Neuronal stem cell (in vitro differentiated cells): Measurements from ENCODE around the gene FMN2.

Experiments used
- DNase-seq: peaks from one replicate; pipeline ENCODE4 v3.0.0-alpha.2; 2013; ENCODE audit warnings: low spot score
- H2AFZ ChIP-seq: one replicate; pipeline ENCODE4 v1.6.1; 2013; ENCODE audit warnings: mild to moderate bottlenecking, low read length, inconsistent platforms
- H2AK5ac ChIP-seq: 2 replicates; pipeline ENCODE4 v1.6.1; 2013; ENCODE audit warnings: low read depth, mild to moderate bottlenecking, inconsistent platforms, low read length, moderate library complexity, mixed read lengths
- H2BK120ac ChIP-seq: 2 replicates; pipeline ENCODE4 v1.6.1; 2013; ENCODE audit warnings: low read depth, mild to moderate bottlenecking, inconsistent platforms, low read length, moderate library complexity, mixed read lengths
- H2BK12ac ChIP-seq: one replicate; pipeline ENCODE4 v1.6.1; 2013; ENCODE audit warnings: low read length, inconsistent platforms
- H2BK15ac ChIP-seq: 2 replicates; pipeline ENCODE4 v1.6.1; 2013; ENCODE audit warnings: mild to moderate bottlenecking, low read length, inconsistent platforms, mixed read lengths
- H2BK5ac ChIP-seq: one replicate; pipeline ENCODE4 v1.6.1; 2013; ENCODE audit warnings: inconsistent platforms, mild to moderate bottlenecking, low read length, moderate library complexity
- H3K14ac ChIP-seq: one replicate; pipeline ENCODE4 v1.6.1; 2013; ENCODE audit warnings: low read length, inconsistent platforms
- H3K18ac ChIP-seq: 2 replicates; pipeline ENCODE4 v1.6.1; 2013; ENCODE audit warnings: low read length, inconsistent platforms
- H3K23ac ChIP-seq: 2 replicates; pipeline ENCODE4 v1.6.1; 2013; ENCODE audit warnings: low read depth, mild to moderate bottlenecking, mixed read lengths, low read length, inconsistent platforms; ENCODE audit not compliant: poor library complexity
- H3K27ac ChIP-seq: replicated peaks from 3 replicates; pipeline ENCODE4 v1.5.1; 2013; ENCODE audit warnings: low read length, inconsistent platforms
- H3K27me3 ChIP-seq, 3 experiments: 2 replicates each; pipeline ENCODE4 v1.6.1; 2013; ENCODE audit warnings: low read length in 3 of 3, mild to moderate bottlenecking in 2 of 3, inconsistent platforms in 1 of 3, low read depth in 1 of 3, mixed read lengths in 1 of 3, moderate library complexity in 1 of 3; ENCODE audit not compliant: control insufficient read depth in 3 of 3, insufficient read depth in 3 of 3
- H3K36me3 ChIP-seq, 2 donors: replicated peaks in 1 of 2; 2 replicates each; pipeline ENCODE4 v1.6.1; 2013; ENCODE audit warnings: low read length in 2 of 2; ENCODE audit not compliant: control insufficient read depth in 2 of 2, insufficient read depth in 2 of 2
- H3K4ac ChIP-seq: 2 replicates; pipeline ENCODE4 v1.6.1; 2013; ENCODE audit warnings: inconsistent platforms, mild to moderate bottlenecking, low read length, moderate library complexity
- H3K4me1 ChIP-seq, 2 donors: 1 replicate in 1 of 2; 2 replicates in 1 of 2; pipeline ENCODE4 v1.6.1; 2013; ENCODE audit warnings: low read length in 2 of 2, low read depth in 1 of 2; ENCODE audit not compliant: control insufficient read depth in 2 of 2, insufficient read depth in 1 of 2
- H3K4me2 ChIP-seq: one replicate; pipeline ENCODE4 v1.6.1; 2013; ENCODE audit warnings: mild to moderate bottlenecking, low read length, inconsistent platforms; ENCODE audit not compliant: insufficient read depth, poor library complexity, severe bottlenecking
- H3K4me3 ChIP-seq, 2 donors: 2 replicates each; pipeline ENCODE4 v1.5.1; 2013; ENCODE audit warnings: low read length in 2 of 2, mild to moderate bottlenecking in 2 of 2, inconsistent platforms in 1 of 2, moderate library complexity in 1 of 2
- H3K79me1 ChIP-seq: one replicate; pipeline ENCODE4 v1.6.1; 2013; ENCODE audit warnings: low read depth, mild to moderate bottlenecking, inconsistent platforms, low read length, moderate library complexity
- H3K9ac ChIP-seq: one replicate; pipeline ENCODE4 v1.6.1; 2013; ENCODE audit warnings: mild to moderate bottlenecking, low read depth, low read length, inconsistent platforms; ENCODE audit not compliant: poor library complexity
- H3K9me3 ChIP-seq, 2 donors: replicated peaks in 1 of 2; 2 replicates each; pipeline versions ENCODE3 to v1.6.1; 2013; ENCODE audit warnings: low read length in 2 of 2, mild to moderate bottlenecking in 2 of 2, inconsistent platforms in 1 of 2, low read depth in 1 of 2, mixed read lengths in 1 of 2, moderate library complexity in 1 of 2; ENCODE audit not compliant: control insufficient read depth in 2 of 2, insufficient read depth in 1 of 2
- H4K8ac ChIP-seq: one replicate; pipeline ENCODE4 v1.6.1; 2013; ENCODE audit warnings: low read depth, mild to moderate bottlenecking, inconsistent platforms, low read length, moderate library complexity
- H4K91ac ChIP-seq: one replicate; pipeline ENCODE4 v1.6.1; 2013; ENCODE audit warnings: low read length, low read depth, mild to moderate bottlenecking, inconsistent platforms; ENCODE audit not compliant: poor library complexity
- WGBS, 2 donors: extraction: QIAGEN DNeasy Blood & Tissue Kit; methylation state at CpG; one replicate each; pipeline ENCODE4 v1.1.7; 2013; ENCODE audit warnings: missing lambda C conversion rate in 2 of 2, mixed read lengths in 1 of 2; ENCODE audit not compliant: insufficient read length in 2 of 2, insufficient replicate concordance in 1 of 2; ENCODE audit errors: extremely low coverage in 2 of 2; 5-methylcytosine and 5-hydroxymethylcytosine counted together

Gene FMN2

DNA sequence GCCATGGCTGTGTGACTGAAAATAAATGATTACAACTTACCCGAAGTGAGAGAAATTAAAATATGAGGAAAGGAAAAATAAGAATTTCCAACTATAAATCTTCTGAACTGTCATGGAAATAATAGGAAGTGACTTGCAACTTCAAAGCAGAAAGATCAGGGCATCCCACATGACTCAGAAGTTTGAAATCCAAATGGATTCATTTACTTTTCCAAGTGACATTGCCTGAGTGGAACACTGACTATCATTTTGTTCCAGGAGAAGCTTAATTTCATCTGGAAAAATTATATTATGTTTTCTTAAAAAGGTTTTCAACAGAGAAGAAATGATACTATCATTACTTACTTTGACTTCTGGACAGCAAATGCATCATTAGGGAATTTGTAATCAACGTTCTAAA, 409.4 kb downstream of the FMN2 start:
- Histone ChIP-seq H3K9ac (no peak overlapping the region), H2BK15ac (no peak overlapping the region), H3K79me1 (no peaks in the 10 kb centered on the region), H3K18ac (no peak overlapping the region), H3K23ac (no peak overlapping the region), H3K4me1 (peaks cover 1 to 7% of the 10 kb centered on the region in 2 donors), H3K9me3 (no peaks in the 10 kb centered on the region), H3K36me3 (no peaks in the 10 kb centered on the region), H3K4me3 (no peak overlapping the region), H4K91ac (no peak overlapping the region), H3K4ac (no peak overlapping the region), H2BK5ac (no peak overlapping the region), H3K4me2 (no peak overlapping the region), H2BK120ac (no peak overlapping the region), H3K14ac (no peak overlapping the region), H3K27me3 (no peaks in the 10 kb centered on the region), H2BK12ac (no peak overlapping the region), H2AK5ac (no peak overlapping the region), H3K27ac (no peak overlapping the region), H2AFZ (no peak overlapping the region), H4K8ac (no peak overlapping the region)
- WGBS, 2 donors: no CpG with 5 or more reads among the region's 2 CpGs
- no peak for DNase-seq

- H3K4me1 ChIP-seq: peaks cover 1 to 7% of the 10 kb centered on the region in 2 donors
- no peak overlapping the region for H2AK5ac ChIP-seq
- no peak overlapping the region for H2BK12ac ChIP-seq
- H3K18ac ChIP-seq: no peak overlapping the region
- H3K9ac ChIP-seq: no peak overlapping the region
- no peak overlapping the region for H3K4ac ChIP-seq
- H4K91ac ChIP-seq: no peak overlapping the region
- no peaks in the 10 kb centered on the region for H3K27me3 ChIP-seq
- no peak overlapping the region for H3K14ac ChIP-seq
- H3K4me3 ChIP-seq: no peak overlapping the region
- no peak overlapping the region for H3K27ac ChIP-seq
- no peak overlapping the region for H2BK120ac ChIP-seq
- no peak overlapping the region for H3K23ac ChIP-seq
- no peaks in the 10 kb centered on the region for H3K79me1 ChIP-seq
- H3K4me2 ChIP-seq: no peak overlapping the region
- no peak for DNase-seq
- no peak overlapping the region for H2AFZ ChIP-seq
- no CpG with 5 or more reads among the region's 4 CpGs for whole genome bisulfite sequencing, 2 donors
- no peak overlapping the region for H2BK15ac ChIP-seq
- H4K8ac ChIP-seq: no peak overlapping the region
- no peak overlapping the region for H2BK5ac ChIP-seq
- H3K36me3 ChIP-seq: no peaks in the 10 kb centered on the region
- no peaks in the 10 kb centered on the region for H3K9me3 ChIP-seq
Measured at GRCh38 chr1:240503036-240503435, 411.4 kb downstream of the FMN2 start.

DNA sequence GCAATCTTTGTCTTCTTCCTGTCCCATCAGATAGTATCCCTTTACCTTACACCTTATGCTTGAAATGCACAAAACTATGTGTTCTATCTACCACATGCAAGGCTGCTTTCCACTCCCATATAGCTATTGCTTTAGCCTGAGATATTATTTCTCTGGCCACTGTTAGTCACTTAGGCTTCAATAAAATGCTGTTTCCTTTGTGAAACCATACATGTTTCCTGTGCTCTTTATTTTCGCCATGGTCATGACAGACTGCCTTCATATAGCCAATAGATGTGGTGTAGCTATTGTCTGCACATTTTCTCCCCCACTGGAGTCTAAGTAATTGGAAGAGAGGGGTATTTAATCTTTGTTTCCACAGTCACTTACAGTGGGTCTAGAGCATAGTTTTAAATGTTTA, 411.9 kb downstream of the FMN2 start:
- peaks cover 0 to 7% of the 10 kb centered on the region in 2 donors for H3K4me1 ChIP-seq
- no peak overlapping the region for H2AK5ac ChIP-seq
- no peak overlapping the region for H2AFZ ChIP-seq
- no peak overlapping the region for H3K14ac ChIP-seq
- H4K91ac ChIP-seq: no peak overlapping the region
- no peak overlapping the region for H3K4me2 ChIP-seq
- no peak overlapping the region for H3K9ac ChIP-seq
- no peak overlapping the region for H2BK15ac ChIP-seq
- no peaks in the 10 kb centered on the region for H3K36me3 ChIP-seq
- no peak overlapping the region for H2BK12ac ChIP-seq
- no peak overlapping the region for H4K8ac ChIP-seq
- H2BK120ac ChIP-seq: no peak overlapping the region
- H2BK5ac ChIP-seq: no peak overlapping the region
- H3K27me3 ChIP-seq: no peaks in the 10 kb centered on the region
- H3K9me3 ChIP-seq: no peaks in the 10 kb centered on the region
- no peak overlapping the region for H3K23ac ChIP-seq
- no peak overlapping the region for H3K18ac ChIP-seq
- DNase-seq: no peak
- H3K79me1 ChIP-seq: no peaks in the 10 kb centered on the region
- H3K4ac ChIP-seq: no peak overlapping the region
- H3K27ac ChIP-seq: no peak overlapping the region
- H3K4me3 ChIP-seq: no peak overlapping the region
- WGBS, 2 donors: no CpG with 5 or more reads among the region's 1 CpG

DNA sequence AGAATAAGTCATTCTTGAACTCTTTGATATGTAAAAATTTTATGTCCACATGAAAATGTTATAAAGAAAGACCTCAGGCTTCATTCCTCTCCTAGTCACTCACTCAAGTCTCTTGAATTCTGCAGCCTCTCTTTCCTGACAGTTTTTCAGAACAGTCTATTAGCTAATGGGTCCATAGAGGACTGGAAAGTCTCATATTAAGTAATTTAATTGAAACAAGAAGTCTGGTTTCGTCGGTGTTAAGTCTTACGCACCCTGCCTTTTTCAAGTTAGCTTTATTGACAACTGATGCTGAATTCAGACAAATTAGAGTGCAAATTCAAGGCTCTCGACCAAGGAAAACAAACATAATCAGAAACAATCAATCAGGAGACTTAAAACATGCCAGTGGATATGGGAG, 414.5 kb downstream of the FMN2 start:
- no peak overlapping the region for H3K4me3 ChIP-seq
- H2BK15ac ChIP-seq: no peak overlapping the region
- no peak overlapping the region for H3K4ac ChIP-seq
- no peaks in the 10 kb centered on the region for H3K79me1 ChIP-seq
- H4K91ac ChIP-seq: no peak overlapping the region
- no peak overlapping the region for H3K9ac ChIP-seq
- no peak overlapping the region for H3K4me2 ChIP-seq
- H3K36me3 ChIP-seq: no peaks in the 10 kb centered on the region
- DNase-seq: no peak
- WGBS, 2 donors: no CpG with 5 or more reads among the region's 4 CpGs
- H2AK5ac ChIP-seq: no peak overlapping the region
- no peaks in the 10 kb centered on the region for H3K27me3 ChIP-seq
- H2AFZ ChIP-seq: no peak overlapping the region
- no peak overlapping the region for H2BK120ac ChIP-seq
- H3K27ac ChIP-seq: no peak overlapping the region
- no peak overlapping the region for H3K18ac ChIP-seq
- no peaks in the 10 kb centered on the region for H3K9me3 ChIP-seq
- H2BK12ac ChIP-seq: no peak overlapping the region
- H4K8ac ChIP-seq: no peak overlapping the region
- H3K14ac ChIP-seq: no peak overlapping the region
- no peaks in the 10 kb centered on the region for H3K4me1 ChIP-seq
- no peak overlapping the region for H2BK5ac ChIP-seq
- no peak overlapping the region for H3K23ac ChIP-seq
